MM.1S (cell line): Measurements from ENCODE around the gene RPS6KA2.

Experiments used
- CTCF ChIP-seq: fragments of 300-600 bp; sonication (generic); IDR thresholded peaks from 2 replicates; pipeline ENCODE4 v1.5.1; 2016; ENCODE audit warnings: antibody characterized with exemption, low read length, mixed read lengths
- EZH2 ChIP-seq: fragments of 300-600 bp; sonication (generic); optimal IDR thresholded peaks from 2 replicates; pipeline ENCODE3; 2017; ENCODE audit warnings: low read depth, mild to moderate bottlenecking, antibody characterized with exemption, low read length, mixed read lengths

- TF ChIP-seq EZH2: no peak
- no peak for TF ChIP-seq CTCF
These were observed 14.6 kb downstream of the RPS6KA2 start for GRCh38 chr6:166612471-166612881.
